Lower lobe of right lung (tissue), 2 donors: ENCODE measurements around the gene MAGEF1. TPM values are rescaled to one million over a fixed set of nuclear protein-coding genes. Genes with fewer than 3 reads are reported as not detected.

Experiments
- ATAC-seq, 2 donors: fragments of 200-7000 bp; cut with Tn5 transposase; one replicate each; pipeline ENCODE4 v1.9.1; 2020 to 2022; ENCODE audit warnings: mild to moderate bottlenecking in 2 of 2, moderate library complexity in 2 of 2
- DNase-seq: peaks from one replicate; pipeline ENCODE4 v3.0.0-alpha.2; 2020
- H3K27ac ChIP-seq: fragments of 200-600 bp; one replicate; pipeline ENCODE4 v1.8.0; 2022
- H3K27me3 ChIP-seq: fragments of 200-600 bp; one replicate; pipeline ENCODE4 v1.8.0; 2022; ENCODE audit warnings: low read depth
- H3K36me3 ChIP-seq: fragments of 200-600 bp; one replicate; pipeline ENCODE4 v1.8.0; 2022; ENCODE audit warnings: mild to moderate bottlenecking
- H3K4me1 ChIP-seq: fragments of 200-600 bp; one replicate; pipeline ENCODE4 v1.8.0; 2022
- H3K4me3 ChIP-seq: fragments of 200-600 bp; one replicate; pipeline ENCODE4 v1.8.0; 2022; ENCODE audit warnings: mild to moderate bottlenecking
- H3K9me3 ChIP-seq: fragments of 200-600 bp; one replicate; pipeline ENCODE4 v1.8.0; 2022
- intact Hi-C: fragments of 100-400 bp; cut with DNase I; formaldehyde crosslinking; loops from one replicate; pipeline ENCODE4 v1.11.0; 2022
- total RNA-seq: library from RNA; stranded (reverse); fragmentation: NEBNext Ultra II Directional; extraction: Animal tissue kit (Norgen Biotek cat#: 25700); gene quantifications from one replicate; pipeline ENCODE4 v1.2.1, GENCODE V29; 2021
- TF ChIP-seq, protein P1 (sequence below): fragments of 200-600 bp; IDR thresholded peaks from one replicate; pipeline ENCODE4 v1.8.0; 2022; ENCODE audit warnings: antibody characterized with exemption, mild to moderate bottlenecking
- donor health status: DM: no; HTN: yes; CAD: no; lungs with severe emphysema.

The MAGEF1 gene
- total RNA-seq, 1 donor from 2014 or later: 23.5 TPM

DNA sequence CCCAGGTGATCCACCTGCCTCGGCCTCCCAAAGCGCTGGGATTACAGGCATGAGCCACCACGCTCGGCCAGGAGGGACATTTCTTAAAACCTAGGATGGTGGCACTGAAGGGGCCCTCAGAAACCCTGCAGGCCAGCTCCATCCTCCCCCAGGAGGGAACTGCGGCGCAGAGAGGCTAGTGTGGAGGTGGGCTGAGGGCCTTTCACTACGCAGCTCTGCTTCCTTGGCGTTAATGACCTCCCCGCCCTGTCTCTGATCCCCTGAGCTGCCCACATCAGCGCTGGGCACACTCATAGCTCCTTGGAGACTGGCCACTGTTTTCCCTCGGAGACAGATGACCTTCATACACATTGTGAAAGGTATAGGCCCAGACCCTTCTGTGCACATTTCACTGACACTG is 46.2 kb upstream of the MAGEF1 start:
- Histone ChIP-seq H3K9me3 (no peaks in the 10 kb centered on the region), H3K36me3 (no peaks in the 10 kb centered on the region), H3K4me1 (peaks cover 14% of the 10 kb centered on the region), H3K27me3 (no peaks in the 10 kb centered on the region), H3K27ac (no peak overlapping the region), H3K4me3 (no peak overlapping the region)
- TF ChIP-seq, protein P1, sequence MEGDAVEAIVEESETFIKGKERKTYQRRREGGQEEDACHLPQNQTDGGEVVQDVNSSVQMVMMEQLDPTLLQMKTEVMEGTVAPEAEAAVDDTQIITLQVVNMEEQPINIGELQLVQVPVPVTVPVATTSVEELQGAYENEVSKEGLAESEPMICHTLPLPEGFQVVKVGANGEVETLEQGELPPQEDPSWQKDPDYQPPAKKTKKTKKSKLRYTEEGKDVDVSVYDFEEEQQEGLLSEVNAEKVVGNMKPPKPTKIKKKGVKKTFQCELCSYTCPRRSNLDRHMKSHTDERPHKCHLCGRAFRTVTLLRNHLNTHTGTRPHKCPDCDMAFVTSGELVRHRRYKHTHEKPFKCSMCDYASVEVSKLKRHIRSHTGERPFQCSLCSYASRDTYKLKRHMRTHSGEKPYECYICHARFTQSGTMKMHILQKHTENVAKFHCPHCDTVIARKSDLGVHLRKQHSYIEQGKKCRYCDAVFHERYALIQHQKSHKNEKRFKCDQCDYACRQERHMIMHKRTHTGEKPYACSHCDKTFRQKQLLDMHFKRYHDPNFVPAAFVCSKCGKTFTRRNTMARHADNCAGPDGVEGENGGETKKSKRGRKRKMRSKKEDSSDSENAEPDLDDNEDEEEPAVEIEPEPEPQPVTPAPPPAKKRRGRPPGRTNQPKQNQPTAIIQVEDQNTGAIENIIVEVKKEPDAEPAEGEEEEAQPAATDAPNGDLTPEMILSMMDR: no peak
- DNase-seq: no peak
- intact Hi-C loops: no loop called here
- ATAC-seq: no peak

DNA sequence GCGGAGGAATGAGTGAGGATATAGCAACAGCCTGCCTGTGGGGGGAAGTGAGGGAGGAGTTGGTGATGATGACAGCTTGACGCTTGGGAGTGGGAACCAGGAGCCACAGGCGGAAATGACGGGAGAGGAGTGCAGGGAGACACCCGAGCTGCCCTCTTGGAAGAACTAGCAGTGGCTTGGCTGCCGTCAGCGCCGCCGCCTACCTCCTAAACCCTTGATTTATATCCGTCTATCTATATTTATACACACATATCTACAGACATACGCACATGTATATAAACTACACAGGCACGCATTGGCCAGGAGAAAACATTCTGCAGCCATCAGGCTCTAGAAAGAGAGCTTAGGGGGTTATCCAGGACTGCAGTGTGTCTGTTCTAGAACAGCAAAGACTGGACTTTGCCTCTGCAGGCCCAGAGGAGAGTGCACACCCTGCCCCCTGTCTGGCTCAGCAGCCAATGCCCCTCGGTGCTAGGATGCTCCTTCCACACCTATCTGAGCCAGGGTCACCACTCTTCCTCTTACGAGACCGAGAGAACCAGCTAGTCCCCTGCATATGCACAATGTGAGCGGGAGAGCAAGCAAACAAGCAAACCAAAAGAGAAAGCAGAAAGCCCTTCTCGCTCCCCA is 45.3 kb upstream of the MAGEF1 start:
- ATAC-seq (peak; percentile 57 to 70), DNase-seq (no peak)
- no peaks in the 10 kb centered on the region for H3K9me3 ChIP-seq
- TF ChIP-seq, protein P1: no peak
- intact Hi-C loops: no loop called here
- peaks cover 14% of the 10 kb centered on the region for H3K4me1 ChIP-seq
- H3K36me3 ChIP-seq: no peaks in the 10 kb centered on the region
- peaks cover 4% of the 10 kb centered on the region for H3K27me3 ChIP-seq
- H3K27ac ChIP-seq: peak overlapping the region; percentile 19
- H3K4me3 ChIP-seq: no peak overlapping the region

DNA sequence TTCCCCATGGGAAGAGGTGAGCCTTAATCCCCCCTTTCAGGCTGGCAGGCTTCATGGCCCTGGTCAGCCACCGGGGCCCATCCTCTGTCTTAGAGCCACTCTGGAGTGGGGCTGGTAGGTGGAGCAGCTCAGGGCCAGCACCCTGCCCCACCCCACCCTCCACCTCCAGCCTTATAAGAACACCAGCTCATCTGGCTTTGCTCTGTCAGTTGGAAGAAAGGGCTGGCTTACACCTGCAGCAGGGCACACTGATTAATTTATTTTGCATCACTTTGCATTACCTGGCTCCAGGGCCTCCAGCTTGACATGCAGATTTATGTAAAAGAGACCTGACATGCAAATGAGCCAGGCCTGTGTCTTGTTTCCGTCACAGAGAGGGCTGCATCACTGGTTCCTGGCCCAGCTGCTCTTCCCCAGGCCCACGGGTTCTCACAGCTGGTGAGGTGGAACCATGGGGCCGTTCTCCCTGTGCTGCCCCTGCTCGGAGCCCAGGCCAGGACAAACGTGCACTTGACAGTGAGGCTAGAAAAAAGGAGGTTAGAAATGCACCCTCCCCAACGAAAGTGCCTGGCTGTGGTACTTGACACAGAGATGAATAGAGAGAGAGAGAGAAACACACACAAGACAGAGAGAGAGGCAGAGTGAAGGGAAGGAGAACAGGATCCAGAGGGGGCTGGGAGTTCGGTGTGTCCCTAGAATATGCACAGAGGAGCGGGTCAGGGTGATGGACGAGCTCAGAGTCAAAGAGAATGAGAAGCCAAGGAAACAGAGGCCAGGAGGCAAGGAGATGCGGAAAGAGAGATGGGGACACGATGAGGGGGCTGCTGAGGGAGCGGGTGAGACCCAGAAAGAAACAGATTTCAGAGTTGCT is 44.5 kb upstream of the MAGEF1 start:
- peaks cover 14% of the 10 kb centered on the region for H3K4me1 ChIP-seq

DNA sequence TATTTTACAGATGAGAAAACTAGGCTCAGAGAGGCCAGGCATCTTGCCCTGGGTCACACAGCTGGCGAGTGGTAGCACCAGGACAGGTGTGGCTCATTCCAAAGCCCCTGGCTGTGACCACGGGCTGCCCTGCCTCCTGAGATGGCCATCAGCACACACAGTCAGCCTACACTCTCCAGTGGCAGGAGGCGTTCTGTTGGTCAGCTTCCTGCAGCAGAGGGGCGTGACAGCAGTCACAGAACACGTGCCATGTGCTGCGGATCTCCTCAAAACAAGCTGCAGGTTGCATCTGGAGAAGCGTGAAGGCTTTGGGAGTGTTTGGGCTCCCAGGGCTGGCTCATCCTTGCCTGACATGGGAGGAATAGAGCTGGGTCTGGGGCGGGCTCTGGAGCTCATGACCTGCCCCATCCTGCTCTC is 43.5 kb upstream of the MAGEF1 start:
- intact Hi-C loops: no loop called here
- ATAC-seq: no peak
- DNase-seq: no peak
- no peaks in the 10 kb centered on the region for H3K36me3 ChIP-seq
- no peaks in the 10 kb centered on the region for H3K9me3 ChIP-seq
- peaks cover 14% of the 10 kb centered on the region for H3K4me1 ChIP-seq
- no peak overlapping the region for H3K4me3 ChIP-seq
- peaks cover 8% of the 10 kb centered on the region for H3K27me3 ChIP-seq
- no peak overlapping the region for H3K27ac ChIP-seq
- TF ChIP-seq, protein P1: no peak

More for the DNA sequence above, 44.5 kb upstream of the MAGEF1 start:
- Histone ChIP-seq H3K27ac (no peak overlapping the region), H3K36me3 (no peaks in the 10 kb centered on the region), H3K9me3 (no peaks in the 10 kb centered on the region), H3K27me3 (peaks cover 7% of the 10 kb centered on the region), H3K4me3 (no peak overlapping the region)
- TF ChIP-seq, protein P1: no peak
- intact Hi-C loops: no loop called here
- no peak for DNase-seq
- peak; percentile 27 to 32 for ATAC-seq

DNA sequence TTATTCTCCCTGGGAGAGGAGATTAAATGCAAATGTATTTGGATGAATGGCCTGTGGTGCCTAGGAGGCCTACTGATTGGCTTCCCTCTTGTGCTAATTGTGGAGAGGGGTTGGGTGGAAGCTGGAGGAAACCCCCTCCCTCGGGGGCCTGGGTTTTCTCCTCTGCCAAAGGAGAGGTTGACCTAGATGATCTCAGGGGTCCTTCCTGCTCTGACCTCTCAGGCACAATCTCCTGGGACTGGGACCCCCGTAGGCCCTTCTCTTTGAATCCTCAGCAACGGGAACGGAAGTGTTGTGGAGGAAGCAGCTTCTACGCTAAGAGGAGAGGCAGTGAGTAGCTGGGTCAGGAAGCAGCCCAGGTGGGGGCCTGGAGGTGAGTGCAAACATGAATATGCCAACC is 40.5 kb upstream of the MAGEF1 start:
- no peak for ATAC-seq
- TF ChIP-seq, protein P1: no peak
- Histone ChIP-seq H3K9me3 (no peaks in the 10 kb centered on the region), H3K27ac (no peak overlapping the region), H3K4me3 (no peak overlapping the region), H3K4me1 (peaks cover 12% of the 10 kb centered on the region), H3K27me3 (peaks cover 14% of the 10 kb centered on the region), H3K36me3 (no peaks in the 10 kb centered on the region)
- no peak for DNase-seq
- intact Hi-C loops: no loop called here
